Endometrial microvascular endothelial cells (primary cell): ENCODE results near the gene RCOR1. TPM values are rescaled to one million over a fixed set of nuclear protein-coding genes. Genes with fewer than 3 reads are reported as not detected.

Experiments
- in situ Hi-C: cut with HindIII; loops from 2 replicates; pipeline ENCODE4 v1.10.0; 2017; ENCODE audit warnings: low sequenced_read_pairs, low pct_unique_long_range_greater_than_20kb; ENCODE audit errors: inconsistent ontology term
- total RNA-seq: library from RNA; depleted of rRNA; stranded (reverse); fragments of >200 nt; gene quantifications from one replicate; pipeline ENCODE4 v1.2.3, GENCODE V29; 2015; ENCODE audit errors: inconsistent ontology term

RCOR1 gene
- total RNA-seq, 1 donor from 2014 or later, result 16.4 TPM

DNA sequence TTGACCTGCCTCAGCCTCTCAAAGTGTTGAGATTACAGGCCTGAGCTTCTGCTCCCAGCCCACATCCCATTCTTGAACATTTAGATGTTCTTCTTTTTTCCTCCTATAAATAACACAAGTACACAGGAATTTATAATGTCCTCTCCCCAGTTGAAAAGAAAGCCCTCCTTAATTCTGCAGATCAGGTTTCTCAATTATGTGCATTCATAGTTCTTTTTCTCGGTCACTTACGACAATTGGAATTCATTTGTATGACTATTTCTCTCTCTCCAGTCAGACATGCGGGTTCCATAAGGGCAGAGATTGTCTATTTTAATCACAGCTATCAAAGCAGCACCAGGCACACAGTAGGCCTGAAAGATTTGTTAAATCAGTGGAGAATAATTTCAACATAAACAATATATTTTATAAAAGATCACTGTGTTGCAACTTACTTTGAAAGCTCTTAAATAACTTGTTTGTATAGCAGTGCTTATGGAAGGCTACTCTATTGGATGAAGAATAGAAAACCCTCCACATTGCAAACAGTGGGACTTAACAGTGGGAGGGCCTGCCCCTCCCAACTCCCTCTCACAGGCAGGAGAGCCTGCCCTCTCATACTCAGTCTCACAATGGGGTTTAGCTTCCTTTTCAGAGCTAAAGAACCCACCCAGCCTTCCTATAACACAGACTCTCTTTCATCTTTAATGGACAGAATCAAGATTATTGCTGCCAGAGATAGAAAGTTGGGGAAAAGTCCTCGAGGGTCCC is 100.7 kb downstream of the RCOR1 start:
- in situ Hi-C loops, result no loop called here

DNA sequence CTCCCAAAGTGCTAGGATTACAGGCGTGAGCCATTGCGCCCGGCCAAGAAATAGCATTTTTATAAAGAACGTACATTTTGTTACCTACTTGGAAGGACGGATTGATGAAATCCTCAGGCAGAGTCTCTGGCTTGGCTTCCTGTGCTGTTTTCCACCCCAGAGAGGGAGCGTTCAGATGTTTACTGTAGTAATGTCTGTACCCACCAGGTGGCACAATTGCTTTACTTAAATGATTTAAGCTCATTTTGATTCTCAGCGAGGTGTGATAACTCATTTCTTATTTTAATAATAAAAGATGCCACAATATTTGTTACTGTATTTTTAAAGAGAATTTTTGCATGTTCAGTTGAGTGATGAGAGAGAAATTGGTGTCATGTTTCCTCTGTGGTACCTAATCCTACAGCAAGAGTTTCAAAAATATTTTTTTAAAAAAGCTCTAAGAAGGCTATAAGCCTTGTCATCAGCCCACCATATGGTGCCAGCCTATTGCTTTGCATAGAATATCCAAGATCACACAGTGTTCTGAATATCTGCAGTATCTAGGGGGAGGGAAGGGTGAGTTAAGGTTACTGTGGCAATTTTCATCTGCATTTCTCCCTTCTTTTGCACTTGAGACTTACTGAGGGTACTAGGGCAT is 102.2 kb downstream of the RCOR1 start:
- in situ Hi-C loops, result no loop called here

GRCh38 chr14:102695167-102695555 is 102.7 kb downstream of the RCOR1 start:
- in situ Hi-C loops, result no loop called here

GRCh38 chr14:102696332-102696731 is 103.9 kb downstream of the RCOR1 start:
- in situ Hi-C loops, result no loop called here

DNA sequence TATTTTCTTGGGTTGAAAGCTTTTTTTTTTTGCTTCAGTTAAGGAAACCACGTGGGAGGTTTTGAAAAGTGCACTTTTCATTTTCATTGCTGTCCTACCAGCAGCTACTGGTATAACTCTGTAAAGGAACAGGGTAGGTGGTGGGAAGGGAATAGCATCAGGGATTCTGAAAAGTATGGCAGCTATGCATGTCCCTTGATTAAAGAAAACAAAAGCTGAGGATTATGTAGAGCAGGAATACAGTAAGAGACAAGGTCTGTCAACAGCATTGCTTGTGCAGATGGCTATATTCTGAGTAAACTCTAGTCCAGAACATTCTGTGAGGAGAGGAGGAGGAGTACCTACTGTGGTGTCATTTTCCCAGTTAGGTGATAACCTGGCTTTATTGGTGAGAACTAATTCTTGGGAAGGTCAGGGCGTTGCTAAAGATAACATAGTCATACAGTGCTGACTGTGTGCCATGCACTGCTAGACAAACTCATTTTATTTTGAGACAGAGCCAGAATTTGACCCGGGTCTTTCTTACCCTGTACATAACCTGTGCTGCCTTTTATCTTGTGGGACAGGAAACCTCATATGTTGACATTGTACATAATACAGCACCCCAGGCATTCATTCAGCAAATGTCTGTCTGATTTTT is 104.5 kb downstream of the RCOR1 start:
- in situ Hi-C loops, result no loop called here

- in situ Hi-C loops, result no loop called here
These were observed 105.1 kb downstream of the RCOR1 start for GRCh38 chr14:102697501-102697900.

DNA sequence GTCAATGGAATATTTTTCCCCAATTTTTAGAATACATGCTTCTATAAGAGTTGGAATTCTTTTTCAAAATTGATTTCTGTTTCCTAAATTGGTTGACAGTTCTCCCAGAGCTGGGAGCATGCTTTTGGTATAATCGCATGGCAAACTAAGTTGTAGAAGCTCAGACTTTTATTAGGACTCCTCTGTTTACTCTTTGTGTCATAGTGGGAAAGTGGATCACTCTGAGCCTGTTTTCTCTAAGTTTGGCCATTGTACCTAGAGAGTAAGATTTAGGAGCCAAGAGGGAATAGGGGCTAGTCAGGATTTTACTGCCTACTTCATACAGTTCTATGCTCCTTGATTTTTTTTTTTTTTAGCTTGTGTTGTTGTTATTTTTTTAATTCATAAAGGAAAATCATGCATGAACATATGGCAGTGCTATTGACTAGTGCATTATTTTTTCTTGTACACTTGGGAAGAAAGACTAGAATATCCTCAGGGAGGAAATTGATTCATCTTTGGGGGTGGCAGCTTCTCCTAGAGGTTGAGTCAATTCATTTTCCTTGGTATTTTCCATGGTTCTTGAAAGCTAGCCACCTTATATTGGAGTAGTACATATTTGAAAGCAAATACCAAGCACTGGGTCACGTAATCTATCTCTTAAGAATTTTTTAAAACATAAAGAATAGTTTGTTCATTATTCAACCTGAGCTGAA is 107.1 kb downstream of the RCOR1 start:
- in situ Hi-C loops, result loop anchor here (10.0 kb wide), 1 partner anchor 175 kb away; no protein-coding TSS in a partner anchor

- in situ Hi-C loops, result loop anchor here (10.0 kb wide), 1 partner anchor 166 kb away; no protein-coding TSS in a partner anchor
These were observed 116.0 kb downstream of the RCOR1 start for GRCh38 chr14:102708494-102708893.

DNA sequence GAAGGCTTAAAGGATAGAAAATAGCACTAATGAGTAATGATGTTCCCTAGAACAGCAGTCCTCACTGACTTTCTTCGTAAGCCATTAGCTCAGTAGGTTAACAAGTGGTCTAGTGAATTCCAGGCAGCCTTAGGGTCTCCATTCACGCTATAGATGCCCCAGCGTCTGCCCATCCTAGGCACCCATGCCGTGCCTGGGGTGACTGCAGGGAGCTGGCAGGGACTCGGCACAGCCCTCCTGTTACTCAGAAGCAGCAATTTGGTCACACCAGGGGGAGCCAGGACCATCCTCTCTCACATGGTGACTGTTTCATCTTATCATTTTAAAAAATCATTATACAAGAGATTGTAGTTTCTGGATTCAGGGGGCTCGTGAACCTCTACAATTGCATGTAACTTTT is 118.8 kb downstream of the RCOR1 start:
- in situ Hi-C loops, result no loop called here

DNA sequence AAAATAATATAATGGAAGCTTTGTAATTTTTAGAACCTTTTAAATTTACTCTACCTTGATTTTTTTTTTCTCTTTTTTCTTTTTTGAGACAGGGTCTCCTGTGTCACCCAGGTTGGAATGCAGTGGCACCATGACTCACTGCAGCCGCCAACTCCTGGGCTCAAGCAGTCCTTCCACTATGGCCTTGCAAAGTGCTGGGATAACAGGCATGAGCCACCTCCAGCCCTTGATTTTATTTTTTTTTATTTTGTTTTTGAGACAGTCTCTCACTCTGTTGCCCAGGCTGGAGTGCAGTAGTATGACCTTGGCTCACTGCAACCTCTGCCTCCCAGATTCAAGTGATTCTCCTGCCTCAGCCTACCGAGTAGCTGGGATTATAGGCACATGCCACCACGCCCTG is 119.5 kb downstream of the RCOR1 start:
- in situ Hi-C loops, result no loop called here

GRCh38 chr14:102717276-102717675 is 124.8 kb downstream of the RCOR1 start:
- in situ Hi-C loops, result no loop called here

DNA sequence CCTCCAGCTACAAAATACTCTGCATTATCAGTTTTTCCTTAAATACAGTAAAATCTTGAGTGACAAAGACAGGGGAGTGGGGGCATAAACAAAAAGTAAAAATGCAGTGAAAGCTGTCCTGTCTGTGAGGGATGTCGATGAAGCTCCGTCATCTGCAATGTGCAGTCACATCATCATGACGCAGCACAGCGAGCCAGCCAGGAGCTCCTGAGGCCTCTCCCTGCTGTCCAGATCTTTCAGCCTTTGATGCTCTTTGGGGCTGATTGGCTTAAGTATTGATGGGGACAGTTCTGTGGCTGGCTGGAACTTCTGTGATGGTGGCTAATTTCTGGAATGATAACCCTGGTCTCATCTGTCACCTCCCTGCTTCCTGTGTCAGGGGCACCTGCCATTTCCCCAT is 130.2 kb downstream of the RCOR1 start:
- in situ Hi-C loops, result no loop called here

GRCh38 chr14:102723650-102724049 is 131.2 kb downstream of the RCOR1 start:
- in situ Hi-C loops, result no loop called here

DNA sequence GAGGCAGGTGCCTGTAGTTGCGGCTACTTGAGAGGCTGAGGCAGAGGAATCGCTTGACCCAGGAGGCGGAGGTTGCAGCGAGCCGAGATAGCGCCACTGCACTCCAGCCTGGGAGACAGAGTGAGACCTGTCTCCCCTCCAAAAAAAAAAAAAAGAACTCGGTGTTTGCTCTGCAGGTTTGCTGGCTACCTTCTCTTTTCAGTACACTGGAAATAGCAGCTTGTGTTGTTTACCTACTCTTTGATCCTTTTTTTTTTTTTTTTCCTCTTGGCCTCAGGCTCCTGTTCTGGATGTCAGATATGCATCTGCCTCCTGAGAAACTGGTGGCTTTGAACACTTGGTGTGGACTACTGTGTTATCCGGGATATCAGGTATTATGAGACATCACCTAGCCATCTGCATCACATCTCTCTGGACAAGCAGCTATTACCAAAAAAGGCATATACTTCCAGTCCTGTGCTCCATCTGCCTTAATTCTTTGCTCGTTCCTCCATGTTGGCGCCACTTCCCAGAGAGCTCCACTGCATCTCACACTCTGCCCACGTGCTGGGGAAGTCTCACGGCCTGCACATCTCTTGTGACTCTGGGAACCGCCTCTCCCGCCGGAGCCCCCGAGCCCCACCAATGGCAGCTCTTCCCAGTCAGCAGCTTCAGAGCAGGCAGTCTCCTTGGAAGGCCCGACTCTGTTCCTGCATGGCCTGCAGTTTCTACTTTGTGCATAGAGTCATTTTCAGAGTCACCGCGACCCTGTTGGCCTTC is 133.9 kb downstream of the RCOR1 start:
- in situ Hi-C loops, result no loop called here

DNA sequence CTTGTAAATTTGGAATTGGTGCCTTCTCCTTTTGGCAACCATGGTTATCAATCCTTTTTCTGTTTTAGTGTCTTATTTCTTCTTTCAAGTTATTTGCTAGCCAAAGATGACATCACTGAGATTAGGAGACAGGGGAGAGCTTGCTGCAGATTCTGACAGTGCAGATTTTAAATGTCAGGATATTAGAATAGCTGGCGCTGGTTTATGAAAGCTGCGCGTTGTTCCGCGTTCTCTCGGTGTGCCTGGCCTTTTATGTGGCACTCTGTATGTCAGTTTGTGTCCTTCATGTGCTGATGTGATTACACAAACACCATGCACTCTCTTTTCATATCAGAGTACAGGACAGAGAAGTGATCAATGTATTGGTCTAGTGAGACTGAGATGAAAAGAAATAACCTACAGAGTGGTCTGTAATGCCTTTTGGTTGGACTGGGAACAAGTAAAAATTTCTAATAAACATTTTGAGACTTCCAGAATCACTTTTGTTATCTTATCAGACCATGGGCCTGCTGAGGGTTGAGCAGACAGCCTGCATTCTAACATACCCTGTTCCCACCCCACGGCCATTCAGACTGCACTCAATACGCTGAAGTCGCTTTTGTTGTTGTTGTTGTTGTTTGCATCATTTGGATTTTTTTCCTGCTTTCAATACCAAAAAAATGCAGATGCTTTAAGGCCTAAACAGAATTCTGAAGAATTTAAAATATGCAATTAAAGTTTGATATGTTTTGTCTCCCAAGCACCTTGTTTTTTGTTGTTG is 135.1 kb downstream of the RCOR1 start:
- in situ Hi-C loops, result no loop called here

GRCh38 chr14:102728501-102728900 is 136.1 kb downstream of the RCOR1 start:
- in situ Hi-C loops, result no loop called here

- in situ Hi-C loops, result no loop called here
These were observed 136.8 kb downstream of the RCOR1 start for GRCh38 chr14:102729268-102729667.

- in situ Hi-C loops, result no loop called here
These were observed 137.4 kb downstream of the RCOR1 start for GRCh38 chr14:102729825-102730224.
